CD1c-positive myeloid dendritic cell (primary cell): ENCODE measurements around the gene PRSS38.
A peak's percentile ranks its signal among the peaks of the same experiment; 100 is the strongest.

Experiments
- DNase-seq: peaks from one replicate; pipeline ENCODE4 v3.0.0-alpha.2; 2016; ENCODE audit errors: extremely low spot score

Gene PRSS38

DNA sequence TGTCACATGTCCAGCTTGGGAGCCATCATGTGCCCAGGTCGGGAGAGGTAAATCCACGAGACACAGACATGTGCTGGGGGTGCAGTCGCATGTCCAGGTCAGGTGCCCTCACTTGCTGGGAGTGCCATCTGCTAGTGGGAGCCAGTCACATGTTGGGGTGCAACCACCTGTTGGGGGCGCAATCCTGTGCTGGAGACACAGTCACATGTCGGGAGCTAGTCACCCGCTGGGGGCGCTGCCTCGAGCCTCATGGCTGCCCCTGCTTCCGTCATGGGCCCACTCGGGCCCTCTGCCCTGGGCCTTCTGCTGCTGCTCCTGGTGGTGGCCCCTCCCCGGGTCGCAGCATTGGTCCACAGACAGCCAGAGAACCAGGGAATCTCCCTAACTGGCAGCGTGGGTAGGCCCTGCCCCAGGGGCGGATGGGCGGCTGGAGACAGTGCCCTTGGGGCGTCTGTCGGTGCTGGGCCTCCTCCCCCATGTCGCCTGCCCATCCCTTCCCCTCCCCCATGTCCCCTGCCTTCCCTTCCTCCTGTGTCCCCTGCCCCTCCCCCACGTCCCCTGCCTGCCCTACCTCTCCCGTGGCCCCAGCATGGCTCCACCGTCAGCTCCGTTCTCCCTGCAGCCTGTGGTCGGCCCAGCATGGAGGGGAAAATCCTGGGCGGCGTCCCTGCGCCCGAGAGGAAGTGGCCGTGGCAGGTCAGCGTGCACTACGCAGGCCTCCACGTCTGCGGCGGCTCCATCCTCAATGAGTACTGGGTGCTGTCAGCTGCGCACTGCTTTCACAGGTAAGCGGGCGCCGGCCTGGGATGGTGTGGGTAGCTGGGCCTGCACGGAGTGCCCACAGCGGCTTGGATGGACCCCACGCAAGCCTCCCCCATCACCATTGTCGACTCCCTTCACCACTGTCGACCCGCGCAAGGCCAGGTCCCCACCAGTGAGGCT lies at the start of gene PRSS38:
TSS of gene PRSS38 (plus strand) at position 208 of the 942 bp plus-strand sequence. CDS start at position 250, 42 bp downstream.
- no peak for DNase-seq

DNA sequence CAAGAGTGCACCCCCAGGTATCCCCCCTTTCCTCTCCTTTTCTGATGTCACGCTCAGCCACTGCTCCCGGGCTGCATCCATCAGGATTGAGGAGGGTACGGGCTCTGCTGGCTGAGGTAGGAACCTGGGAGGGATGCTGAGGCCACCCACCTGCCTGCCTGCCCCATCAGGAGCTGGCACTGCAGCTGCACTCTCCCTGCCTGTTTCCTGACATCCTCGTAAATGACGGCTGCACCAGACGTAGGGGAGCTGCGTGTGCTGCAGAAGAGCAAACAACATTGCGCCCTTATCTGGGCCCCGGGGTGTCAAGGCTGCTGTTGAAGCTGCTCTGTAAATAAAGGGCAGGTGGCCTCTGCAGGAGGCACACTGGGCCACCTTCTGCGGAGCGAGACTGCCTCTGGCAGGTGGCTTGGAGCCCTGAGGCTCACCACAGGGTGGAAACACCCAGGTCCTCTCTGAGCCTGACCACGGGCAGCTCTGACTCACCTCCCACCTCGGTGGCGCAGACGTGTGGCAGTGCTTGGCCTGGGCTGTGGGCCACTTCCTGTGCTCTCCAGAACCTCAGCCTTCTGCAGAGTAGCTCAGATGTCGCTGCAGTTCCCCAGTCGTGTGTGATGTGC lies 49.4 kb upstream of the PRSS38 start:
- peak; percentile 43 for DNase-seq

DNA sequence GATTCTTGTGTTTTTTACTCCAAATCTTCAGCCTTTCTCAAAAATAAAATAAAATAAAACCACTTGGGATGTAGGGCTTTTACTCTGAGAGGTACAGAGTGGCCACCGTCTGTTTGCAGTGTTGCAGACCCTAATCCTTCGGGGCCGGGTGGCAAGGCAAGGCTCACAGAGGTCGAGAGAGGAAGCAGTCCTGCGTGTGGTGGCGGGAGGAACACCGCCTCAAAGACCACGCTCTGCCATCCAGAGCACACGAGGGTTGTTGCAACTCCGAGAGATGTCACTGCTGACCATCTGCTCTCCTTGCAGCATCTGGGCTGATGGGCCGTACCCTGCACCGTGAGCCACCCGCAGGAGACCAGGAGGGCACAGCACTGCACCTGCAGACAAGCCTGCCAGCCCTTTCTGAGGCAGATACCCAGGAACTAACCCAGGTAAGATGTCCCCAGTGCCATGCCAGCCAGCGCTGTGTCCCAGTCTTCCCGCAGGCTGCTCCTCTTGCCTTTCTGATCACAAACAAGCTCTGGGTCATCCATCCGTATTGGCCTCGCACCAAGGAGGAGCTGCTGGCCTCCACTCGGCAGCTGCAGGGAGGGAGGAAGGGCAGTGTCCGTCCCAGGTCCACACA lies 48.7 kb upstream of the PRSS38 start:
- DNase-seq, result no peak

GRCh38 chr1:227767401-227768124 lies 47.9 kb upstream of the PRSS38 start:
- DNase-seq, result no peak

DNA sequence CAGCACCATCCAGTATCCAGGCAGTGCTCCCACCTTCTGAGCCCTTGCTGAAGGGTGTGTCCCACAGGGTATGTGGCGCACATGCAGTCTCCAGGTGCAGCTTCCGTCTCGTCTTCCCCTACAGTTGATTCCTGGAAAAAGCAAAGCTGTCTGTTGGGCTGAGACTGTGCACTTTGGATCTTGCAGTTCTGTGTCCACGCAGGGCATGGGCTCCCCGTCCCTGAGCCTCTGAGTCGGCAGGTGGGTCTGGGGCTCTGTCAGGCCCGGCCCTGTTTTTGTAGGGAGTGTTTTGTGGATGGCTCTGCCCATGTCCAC lies 47.4 kb upstream of the PRSS38 start:
- no peak for DNase-seq

GRCh38 chr1:227768640-227769039 lies 46.8 kb upstream of the PRSS38 start:
- no peak for DNase-seq

GRCh38 chr1:227769047-227769935 lies 46.2 kb upstream of the PRSS38 start:
- no peak for DNase-seq

DNA sequence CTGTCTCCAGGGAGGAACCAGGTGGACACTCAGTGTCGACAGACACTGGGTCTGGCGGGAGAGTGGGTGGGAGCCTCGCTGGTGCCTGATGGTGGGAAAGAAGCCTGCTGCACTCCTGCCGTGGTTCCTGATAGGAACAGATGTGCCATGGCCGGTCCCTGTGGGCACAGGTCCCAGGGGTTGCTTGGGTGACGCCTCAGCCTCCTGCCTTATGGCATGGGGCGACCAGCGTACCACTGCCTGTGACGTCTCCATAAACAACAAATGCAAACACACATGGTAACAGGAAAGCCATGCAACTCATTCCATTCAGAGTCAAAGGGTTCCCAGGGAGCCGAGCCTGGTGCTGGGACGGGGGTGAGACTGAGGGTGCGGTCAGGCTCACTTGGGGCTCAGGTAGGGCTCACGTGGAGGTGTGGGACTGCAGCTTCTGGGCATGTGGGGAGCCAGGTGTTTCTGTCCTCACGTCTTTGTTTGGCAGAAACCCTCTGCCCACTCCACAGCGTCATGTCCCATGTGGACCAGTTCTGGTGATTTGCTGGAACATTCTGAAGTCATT lies 45.5 kb upstream of the PRSS38 start:
- no peak for DNase-seq

GRCh38 chr1:227770812-227771211 lies 44.7 kb upstream of the PRSS38 start:
- DNase-seq, result no peak

DNA sequence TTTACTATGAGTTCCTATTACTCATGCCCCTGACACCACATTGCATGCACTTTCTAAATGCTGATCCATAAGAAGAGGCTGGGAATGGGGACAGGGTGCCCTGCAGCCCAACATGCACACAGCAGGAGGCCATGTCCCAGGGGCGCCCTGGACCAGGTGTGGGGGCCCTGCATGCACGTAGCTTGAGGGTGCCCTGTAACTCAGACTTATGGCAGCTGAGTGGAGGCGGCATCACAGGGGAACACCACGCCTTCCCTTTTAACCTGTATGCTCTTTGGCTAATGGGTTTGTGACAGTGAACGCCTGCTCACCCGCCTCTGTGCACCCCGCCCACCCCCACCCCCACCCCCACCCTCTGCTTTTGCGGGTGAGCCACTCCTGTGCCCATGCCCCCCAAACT lies 44.1 kb upstream of the PRSS38 start:
- DNase-seq, result no peak

DNA sequence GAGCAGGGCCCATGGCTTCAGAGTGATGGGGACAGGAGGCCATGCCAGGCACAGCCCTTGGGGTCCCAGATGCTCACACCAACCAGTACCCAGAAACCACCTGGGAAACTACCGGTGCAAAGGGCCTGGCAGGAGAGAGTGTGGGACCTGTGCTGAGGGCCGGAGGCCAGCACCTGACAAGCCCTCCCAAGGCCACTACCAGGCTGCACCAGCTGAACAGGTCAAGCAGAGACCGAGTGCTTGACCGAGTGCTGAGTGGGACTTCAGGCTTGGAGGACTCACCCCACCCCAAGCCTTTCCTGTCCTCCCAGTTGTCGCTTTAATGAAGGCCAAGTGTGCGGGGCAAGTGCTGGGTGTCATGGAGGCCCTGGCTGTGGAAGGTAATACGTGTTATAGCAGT lies 43.7 kb upstream of the PRSS38 start:
- no peak for DNase-seq

DNA sequence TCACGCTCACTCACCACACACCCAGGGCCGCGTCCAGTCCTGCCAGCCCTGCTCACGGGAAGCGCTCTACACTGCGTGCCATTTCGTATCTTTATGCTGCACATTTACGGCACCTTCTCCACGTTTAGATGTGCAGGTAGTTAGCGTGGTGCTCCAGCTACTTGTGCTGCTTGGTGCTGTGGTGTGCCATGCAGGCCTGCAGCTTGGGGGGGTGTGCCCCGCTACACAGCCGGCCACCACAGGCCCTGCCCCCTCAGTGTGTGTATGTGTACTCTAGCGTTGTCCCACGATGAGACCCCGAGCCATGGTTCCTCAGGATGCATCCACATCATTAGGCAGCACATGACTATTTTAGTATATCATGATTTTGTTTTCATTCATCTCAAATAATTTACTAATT lies 41.9 kb upstream of the PRSS38 start:
- no peak for DNase-seq

- no peak for DNase-seq
Observed at GRCh38 chr1:227774051-227774731, 41.3 kb upstream of the PRSS38 start.

- DNase-seq, result no peak
Observed at GRCh38 chr1:227774821-227775661, 40.4 kb upstream of the PRSS38 start.

GRCh38 chr1:227775841-227776240 lies 39.6 kb upstream of the PRSS38 start:
- DNase-seq, result no peak

DNA sequence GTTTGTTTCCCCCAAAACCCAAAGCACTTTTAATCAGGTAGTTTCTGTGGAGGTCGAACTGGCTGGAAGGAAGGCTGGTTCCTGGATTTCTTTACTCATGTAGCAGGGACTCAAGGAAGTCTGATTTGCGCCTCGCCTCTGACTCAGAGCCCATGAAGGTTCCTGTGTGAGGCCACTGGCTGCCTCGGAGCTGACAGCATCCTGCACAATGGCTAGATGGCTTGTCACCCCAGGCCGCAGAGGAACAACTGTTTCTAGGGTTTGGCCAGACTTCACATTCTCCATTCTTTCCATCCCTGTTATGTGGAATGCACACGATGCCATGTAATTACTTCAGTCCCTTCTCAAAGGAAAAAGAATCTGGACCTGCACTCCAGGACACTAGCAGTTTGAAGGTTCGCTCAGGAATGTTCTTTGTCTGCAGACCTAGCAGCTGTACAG lies 39.1 kb upstream of the PRSS38 start:
- no peak for DNase-seq

- DNase-seq, result no peak
Observed at GRCh38 chr1:227777156-227777555, 38.3 kb upstream of the PRSS38 start.

DNA sequence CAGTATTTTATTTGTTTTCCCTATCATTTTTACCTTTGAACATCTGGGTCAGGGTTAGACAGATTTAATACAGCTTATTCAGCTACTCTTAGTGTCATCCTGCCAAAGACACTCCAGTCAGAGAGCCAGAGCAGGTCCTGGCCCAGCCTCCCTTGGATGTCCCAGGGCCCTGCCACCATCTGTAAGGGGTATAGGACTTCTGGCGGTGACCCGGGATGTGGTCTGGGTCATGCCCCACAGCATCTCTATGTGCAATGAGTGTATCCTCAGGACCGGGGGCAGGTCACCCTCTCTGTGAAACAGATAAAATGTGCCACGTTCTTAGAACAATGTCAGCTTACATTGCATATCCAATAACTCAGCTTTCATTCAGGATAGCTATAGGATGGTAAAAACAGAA lies 37.8 kb upstream of the PRSS38 start:
- no peak for DNase-seq

GRCh38 chr1:227778401-227778947 lies 37.0 kb upstream of the PRSS38 start:
- no peak for DNase-seq
